GM12878 (cell line): ENCODE results near the gene FLOT1. TPM values are rescaled to one million over a fixed set of nuclear protein-coding genes. Genes with fewer than 3 reads are reported as not detected.

ENCODE experiments used
- ATAC-seq: fragments of 200-7000 bp; cut with Tn5 transposase; 3 replicates; pipeline ENCODE4 v1.9.1; 2020; ENCODE audit warnings: mild to moderate bottlenecking, moderate library complexity
- BruUV-seq: library from RNA; stranded (reverse); fragments of 400-500 nt; replicated peaks from 2 replicates; lab custom pipeline; 2021; lab: Mats Ljungman, UMichigan
- CTCF ChIA-PET: fragments of 300-600 bp; sonication (Branson Sonifier 250); formaldehyde crosslinking; extraction: SDS; loops from one replicate; lab custom pipeline; 2021; ENCODE audit warnings: inconsistent platforms; lab: Yijun Ruan, JAX
- POLR2A ChIA-PET: fragments of 350-600 bp; formaldehyde crosslinking; extraction: SDS; loops from one replicate; lab custom pipeline; 2021; ENCODE audit warnings: inconsistent platforms; lab: Charles Lee
- RAD21 ChIA-PET: fragments of 300-600 bp; sonication (Branson Sonifier 250); formaldehyde crosslinking; loops from one replicate; lab custom pipeline; 2023; ENCODE audit warnings: antibody characterized with exemption; ENCODE audit not compliant: unreplicated experiment; lab: Charles Lee
- SMC1A ChIA-PET: fragments of 300-600 bp; sonication (Branson Sonifier 250); formaldehyde crosslinking; loops from one replicate; lab custom pipeline; 2023; ENCODE audit not compliant: unreplicated experiment, uncharacterized antibody; lab: Charles Lee
- DNase-seq: peaks from one replicate; pipeline ENCODE4 v3.0.0-alpha.2; 2011; ENCODE audit warnings: low read depth, low spot score
- FAIRE-seq: peaks from 3 replicates; lab custom pipeline; 2011; peaks lifted over from hg19 to GRCh38; lab: Jason Lieb, UNC
- H2AFZ ChIP-seq: 2 replicates; pipeline ENCODE4 v1.6.0; 2011; ENCODE audit warnings: low read depth, low read length, control low read depth; ENCODE audit not compliant: control insufficient read depth
- H3K27ac ChIP-seq: 2 replicates; pipeline ENCODE4 v1.5.1; 2011; ENCODE audit warnings: control low read depth; ENCODE audit not compliant: control insufficient read depth, insufficient read depth
- H3K27me3 ChIP-seq, 2 experiments: replicated peaks in 1 of 2; 2 replicates each; pipeline versions ENCODE4 v1.6.0 to v1.6.1; 2011; ENCODE audit warnings: low read length in 1 of 2; ENCODE audit not compliant: control insufficient read depth in 2 of 2, insufficient read depth in 2 of 2
- H3K36me3 ChIP-seq, 2 experiments: 2 replicates each; pipeline ENCODE4 v1.5.1; 2011; ENCODE audit warnings: low read length in 1 of 2; ENCODE audit not compliant: control insufficient read depth in 2 of 2, insufficient read depth in 2 of 2
- H3K4me1 ChIP-seq: 2 replicates; pipeline ENCODE4 v1.6.1; 2011; ENCODE audit warnings: mild to moderate bottlenecking, low read length, moderate library complexity, mixed read lengths; ENCODE audit not compliant: control insufficient read depth, insufficient read depth
- H3K4me2 ChIP-seq: 2 replicates; pipeline ENCODE4 v1.6.0; 2011; ENCODE audit warnings: control low read depth; ENCODE audit not compliant: control insufficient read depth, insufficient read depth
- H3K4me3 ChIP-seq: fragments of 200-600 bp; sonication (generic); 2 replicates; pipeline ENCODE4 v1.5.1; 2016
- H3K79me2 ChIP-seq: 2 replicates; pipeline ENCODE4 v1.6.0; 2011; ENCODE audit warnings: low read length; ENCODE audit not compliant: control insufficient read depth, insufficient read depth
- H3K9ac ChIP-seq: 2 replicates; pipeline ENCODE4 v1.8.0; 2011; ENCODE audit warnings: low read length, control low read depth, mixed read lengths; ENCODE audit not compliant: control insufficient read depth, insufficient read depth
- H3K9me3 ChIP-seq: replicated peaks from 3 replicates; pipeline ENCODE4 v1.5.1; 2011; ENCODE audit warnings: mild to moderate bottlenecking, low read length; ENCODE audit not compliant: control insufficient read depth, insufficient read depth
- H4K20me1 ChIP-seq: 2 replicates; pipeline ENCODE4 v1.6.0; 2011; ENCODE audit not compliant: control insufficient read depth, insufficient read depth
- CHD2 ChIP-seq: IDR thresholded peaks from 2 replicates; pipeline ENCODE4 v1.6.1; 2011; ENCODE audit warnings: low read depth, low read length, improper control_type of control experiment, borderline replicate concordance
- DPF2 ChIP-seq: fragments of 450-650 bp; IDR thresholded peaks from 2 replicates; pipeline ENCODE4 v1.6.1; 2017; ENCODE audit warnings: mild to moderate bottlenecking
- IKZF1 ChIP-seq: fragments of 450-650 bp; conservative IDR thresholded peaks from 2 replicates; pipeline ENCODE4 v1.6.1; 2017; ENCODE audit warnings: antibody characterized with exemption, mild to moderate bottlenecking
- IRF4 ChIP-seq: IDR thresholded peaks from 2 replicates; pipeline ENCODE4 v1.6.1; 2011; ENCODE audit warnings: low read depth, low read length
- KDM1A ChIP-seq: fragments of 200-600 bp; sonication (generic); IDR thresholded peaks from 2 replicates; pipeline ENCODE4 v1.6.1; 2016; ENCODE audit warnings: borderline replicate concordance
- MTA2 ChIP-seq: fragments of 450-650 bp; IDR thresholded peaks from 2 replicates; pipeline ENCODE4 v1.6.1; 2016; ENCODE audit warnings: low read depth, mild to moderate bottlenecking, moderate library complexity
- NR2C2 ChIP-seq: IDR thresholded peaks from 2 replicates; pipeline ENCODE4 v1.6.1; 2011; ENCODE audit warnings: borderline replicate concordance, low read depth; ENCODE audit not compliant: control insufficient read depth, insufficient read length
- POLR2A ChIP-seq: IDR thresholded peaks from 2 replicates; pipeline ENCODE4 v1.6.1; 2011; ENCODE audit warnings: low read depth, mild to moderate bottlenecking, low read length
- POLR2AphosphoS5 ChIP-seq: IDR thresholded peaks from 2 replicates; pipeline ENCODE4 v1.6.1; 2011; ENCODE audit warnings: mild to moderate bottlenecking, low read length, inconsistent platforms
- RAD21 ChIP-seq: IDR thresholded peaks from 2 replicates; pipeline ENCODE4 v1.6.1; 2011; ENCODE audit warnings: mild to moderate bottlenecking, low read depth, low read length, moderate library complexity; ENCODE audit not compliant: insufficient read depth
- RB1 ChIP-seq: fragments of 450-650 bp; formaldehyde crosslinking; IDR thresholded peaks from 2 replicates; pipeline ENCODE4 v1.6.1; 2017; ENCODE audit warnings: mild to moderate bottlenecking, borderline replicate concordance
- RUNX3 ChIP-seq: IDR thresholded peaks from 2 replicates; pipeline ENCODE4 v1.6.1; 2012; ENCODE audit warnings: low read length, inconsistent platforms
- SMC3 ChIP-seq: IDR thresholded peaks from 2 replicates; pipeline ENCODE4 v1.6.1; 2011; ENCODE audit warnings: low read length, improper control_type of control experiment, borderline replicate concordance
- STAT3 ChIP-seq: IDR thresholded peaks from 2 replicates; pipeline ENCODE4 v1.6.1; 2011; ENCODE audit warnings: low read depth, low read length, improper control_type of control experiment
- TCF12 ChIP-seq: IDR thresholded peaks from 2 replicates; pipeline ENCODE4 v1.6.1; 2011; ENCODE audit warnings: low read depth, mild to moderate bottlenecking, low read length
- TCF3 ChIP-seq: IDR thresholded peaks from 2 replicates; pipeline ENCODE4 v1.6.1; 2012; ENCODE audit warnings: low read depth, mild to moderate bottlenecking, low read length, borderline replicate concordance; ENCODE audit not compliant: insufficient read depth
- ZBTB40 ChIP-seq: fragments of 450-650 bp; IDR thresholded peaks from 2 replicates; pipeline ENCODE4 v1.6.1; 2016; ENCODE audit warnings: mild to moderate bottlenecking, moderate library complexity, borderline replicate concordance
- whole genome bisulfite sequencing: methylation state at CpG from one replicate; pipeline ENCODE4 v1.1.6; 2016; ENCODE audit warnings: low lambda C conversion rate; ENCODE audit not compliant: insufficient replicate concordance, insufficient coverage; ENCODE audit errors: missing lambda C conversion rate; 5-methylcytosine and 5-hydroxymethylcytosine counted together
- in situ Hi-C: fragments of 300-500 bp; cut with MboI; formaldehyde crosslinking; loops from 9 replicates; pipeline ENCODE4 v1.14.3; 2018; ENCODE audit warnings: mixed read lengths
- intact Hi-C: fragments of 100-400 bp; cut with micrococcal nuclease; formaldehyde crosslinking; loops from one replicate; pipeline ENCODE4 v1.14.2; 2022; ENCODE audit not compliant: unreplicated experiment
- polyA plus RNA-seq, 11 experiments: library from polyadenylated mRNA; depleted of rRNA in 4 of 11; unstranded in 6 of 11; stranded (reverse) in 5 of 11; fragments of >200 nt; fragmentation: Nextera tagmentation in 4 of 11; fragmentation: Illumina TruSeq in 1 of 11; extraction: Ambion mirVana in 4 of 11; extraction: Trizol in 1 of 11; gene quantifications; 1 replicate in 1 of 11; 2 replicates in 10 of 11; pipeline versions ENCODE4 v1.2.1 to v1.2.3, GENCODE V29; 2011 to 2016; ENCODE audit warnings: inconsistent platforms in 2 of 11, missing spikeins in 2 of 11, low read depth in 1 of 11
- total RNA-seq, 4 experiments: library from RNA; depleted of rRNA in 3 of 4; stranded (reverse); fragments of >200 nt in 3 of 4; fragmentation: Illumina TruSeq in 1 of 4; extraction: Trizol in 1 of 4; gene quantifications; 2 replicates each; pipeline versions ENCODE4 v1.2.1 to v1.2.3, GENCODE V29; 2013 to 2021

The FLOT1 gene
- total and polyA plus RNA-seq, 10 of the 15 experiments (the other 5 are each of a cell fraction or from before 2014, with no cell fraction given) = 12.3 to 153 (median 112) TPM

GRCh38 chr6:30732237-30732943 lies 10.1 kb downstream of the FLOT1 start (continued):
- TF ChIP-seq ZBTB40 (no peak), RUNX3 (no peak)

- 18% methylated on average over 30 of the region's 30 CpGs for WGBS
- ATAC-seq (peak; percentile 87), FAIRE-seq (peak; percentile 76), DNase-seq (no peak)
- no TSS peak for BruUV-seq
- Histone ChIP-seq H3K27ac (peak overlapping the region; percentile 32; the same call in 1 of the 2 replicates), H3K79me2 (peaks cover 2% of the 10 kb centered on the region), H3K4me3 (no peak overlapping the region), H3K36me3 (peaks cover 12% of the 10 kb centered on the region in 2 experiments; a peak in 3 of 4 replicates), H3K9me3 (no peaks in the 10 kb centered on the region), H3K4me2 (peak overlapping the region; percentile 74), H4K20me1 (peaks cover 1% of the 10 kb centered on the region; the same call in 1 of the 2 replicates), H3K4me1 (peaks cover 13% of the 10 kb centered on the region), H3K27me3 (no peaks in the 10 kb centered on the region), H2AFZ (peak overlapping the region; percentile 52), H3K9ac (no peak overlapping the region)
- in situ Hi-C loops (loop anchor here (5.0 kb wide), 1 partner anchor 249 kb away; no protein-coding TSS in a partner anchor), intact Hi-C loops (loop anchor here (2.0 kb wide), 2 partner anchors 52 to 248 kb away; no protein-coding TSS in a partner anchor)
- RAD21 ChIA-PET = interaction anchor here (0.5 to 12.8 kb wide), 29 partner anchors 9 to 543 kb away, joined by 3 to 232 read pairs (median 5); partner anchors contain the start of genes DHX16, FLOT1, IER3 and MDC1
- CTCF ChIA-PET = interaction anchor here (0.7 to 22.7 kb wide), 62 partner anchors 9 to 517 kb away, joined by 3 to 487 read pairs (median 6); partner anchors contain the start of genes ATAT1, DHX16, FLOT1 and GTF2H4
- POLR2A ChIA-PET = interaction anchor here (0.6 to 4.4 kb wide), 15 partner anchors 9 to 152 kb away, joined by 3 to 36 read pairs (median 4); partner anchors contain the start of genes MDC1 and NRM
- SMC1A ChIA-PET = interaction anchor here (0.6 to 17.7 kb wide), 35 partner anchors 10 to 357 kb away, joined by 3 to 265 read pairs (median 4); partner anchors contain the start of genes DHX16, FLOT1, MDC1 and MRPS18B
- TF ChIP-seq RAD21 = peak; percentile 83
- TF ChIP-seq CHD2 = 0 out of 2 replicates have a peak, but pooled peaks have one; percentile 7
- peak; percentile 55; the same call in 1 of the 2 replicates for TF ChIP-seq STAT3
- no peak for TF ChIP-seq MTA2
- peak; percentile 73 for TF ChIP-seq IKZF1
- peak; percentile 84; the same call in 1 of the 2 replicates for TF ChIP-seq RB1
- TF ChIP-seq IRF4 = 0 out of 2 replicates have a peak, but pooled peaks have one; percentile 51
- peak; percentile 85 for TF ChIP-seq SMC3
- peak; percentile 93 for TF ChIP-seq TCF12
- peak; percentile 34; the same call in 1 of the 2 replicates for TF ChIP-seq DPF2
- TF ChIP-seq KDM1A = no peak
- TF ChIP-seq POLR2AphosphoS5 = peak; percentile 26; the same call in 1 of the 2 replicates
- peak; percentile 42; the same call in 1 of the 2 replicates for TF ChIP-seq POLR2A
- TF ChIP-seq TCF3 = peak; percentile 95
- no peak for TF ChIP-seq NR2C2
Measured at GRCh38 chr6:30730601-30731435, 11.7 kb downstream of the FLOT1 start.
